Spleen (tissue), 13 donors: ENCODE measurements around the gene EYA2. TPM values are rescaled to one million over a fixed set of nuclear protein-coding genes. Genes with fewer than 3 reads are reported as not detected.

Source experiments
- DNase-seq: peaks from one replicate; pipeline ENCODE4 v3.0.0-alpha.2; 2020
- H3K27ac ChIP-seq, 8 donors: fragments of 200-600 bp; sonication (generic) in 7 of 8; 1 replicate in 4 of 8; 2 replicates in 4 of 8; pipeline versions ENCODE4 v1.5.0 to v1.8.0; 2016 to 2021; ENCODE audit warnings: inconsistent platforms in 4 of 8, mild to moderate bottlenecking in 4 of 8, moderate library complexity in 1 of 8
- H3K27me3 ChIP-seq, 7 donors: fragments of 200-600 bp; sonication (generic) in 6 of 7; replicated peaks in 1 of 7; 1 replicate in 4 of 7; 2 replicates in 3 of 7; pipeline versions ENCODE4 v1.5.0 to v1.8.0; 2016 to 2021; ENCODE audit warnings: inconsistent platforms in 3 of 7, mild to moderate bottlenecking in 1 of 7
- H3K36me3 ChIP-seq, 6 donors: fragments of 200-600 bp; sonication (generic) in 5 of 6; 1 replicate in 4 of 6; 2 replicates in 2 of 6; pipeline versions ENCODE4 v1.5.0 to v1.8.0; 2016 to 2021; ENCODE audit warnings: inconsistent platforms in 2 of 6
- H3K4me1 ChIP-seq, 6 donors: fragments of 200-600 bp; sonication (generic) in 5 of 6; 1 replicate in 3 of 6; 2 replicates in 3 of 6; pipeline versions ENCODE4 v1.5.0 to v1.8.0; 2016 to 2021; ENCODE audit warnings: inconsistent platforms in 3 of 6
- H3K4me3 ChIP-seq, 8 donors: fragments of 200-600 bp; sonication (generic) in 7 of 8; 1 replicate in 4 of 8; 2 replicates in 4 of 8; pipeline versions ENCODE4 v1.5.0 to v1.8.0; 2016 to 2021; ENCODE audit warnings: inconsistent platforms in 4 of 8, mild to moderate bottlenecking in 4 of 8, moderate library complexity in 2 of 8
- H3K9me3 ChIP-seq, 8 donors: fragments of 200-600 bp; sonication (generic) in 7 of 8; 1 replicate in 4 of 8; 2 replicates in 4 of 8; pipeline versions ENCODE4 v1.5.0 to v1.8.0; 2016 to 2021; ENCODE audit warnings: inconsistent platforms in 4 of 8
- POLR2A ChIP-seq, 3 donors: fragments of 450-650 bp; IDR thresholded peaks; one replicate each; pipeline ENCODE4 v1.5.1; 2017; ENCODE audit warnings: antibody characterized with exemption in 3 of 3, mild to moderate bottlenecking in 1 of 3
- POLR2AphosphoS5 ChIP-seq, 3 donors: sonication (generic); formaldehyde crosslinking; IDR thresholded peaks; one replicate each; pipeline ENCODE4 v1.5.1; 2017; ENCODE audit warnings: antibody characterized with exemption in 3 of 3
- WGBS, 5 donors: extraction: QIAGEN DNeasy Blood & Tissue Kit in 3 of 5; methylation state at CpG; one replicate each; pipeline versions ENCODE4 v1.1.5 to v1.1.7; 2013 to 2018; 5-methylcytosine and 5-hydroxymethylcytosine counted together
- intact Hi-C: fragments of 100-400 bp; cut with DNase I; formaldehyde crosslinking; loops from one replicate; pipeline ENCODE4 v1.15.0; 2023; ENCODE audit warnings: low total_unique reads
- long read RNA-seq, 2 donors: transcript quantifications; one replicate each; lab custom pipeline, GENCODE V29; 2026
- polyA plus RNA-seq, 3 donors: library from polyadenylated mRNA; stranded (reverse); fragments of 200-250 nt; gene quantifications; one replicate each; pipeline ENCODE4 v1.2.1, GENCODE V29; 2013
- total RNA-seq, 7 donors: library from RNA; depleted of rRNA in 3 of 7; stranded (reverse); fragments of >200 nt in 3 of 7; fragmentation: NEBNext Ultra II Directional in 4 of 7; extraction: Animal tissue kit (Norgen Biotek cat#: 25700) in 4 of 7; gene quantifications; one replicate each; pipeline versions ENCODE4 v1.1.0 to v1.2.1, GENCODE V29; 2016 to 2021
- TF ChIP-seq, protein P1 (sequence below), 11 experiments: fragments of 200-600 bp in 7 of 11; fragments of 450-650 bp in 4 of 11; sonication (generic) in 4 of 11; IDR thresholded peaks in 8 of 11; conservative IDR thresholded peaks in 3 of 11; 1 replicate in 7 of 11; 2 replicates in 4 of 11; pipeline versions ENCODE4 v1.4.0 to v1.8.0; 2016 to 2021; ENCODE audit warnings: antibody characterized with exemption in 11 of 11, inconsistent platforms in 4 of 11, mild to moderate bottlenecking in 1 of 11
- donor health status: healthy with polysubstance abuse.
- donor health status: DM: no; HTN: no; CAD: no; lungs with moderate emphysema.
- donor health status: DM: no; HTN: no; CAD: no.
- donor health status: Bipolar disorder and iron deficiency.
- donor health status: healthy.
- donor health status: DM: no; HTN: no; CAD: no.
- donor health status: DM: yes; HTN: yes; CAD: no.

Gene EYA2
- under 1 TPM in 6 of 7 donors, not detected in 1; 0.26 to 0.76 (median 0.47) TPM for total RNA-seq
- under 1 TPM; 0.50 to 0.61 (median 0.59) TPM for polyA plus RNA-seq
- long read RNA-seq, donor 1: 0 reads
- long read RNA-seq, donor 2: 0 reads

DNA sequence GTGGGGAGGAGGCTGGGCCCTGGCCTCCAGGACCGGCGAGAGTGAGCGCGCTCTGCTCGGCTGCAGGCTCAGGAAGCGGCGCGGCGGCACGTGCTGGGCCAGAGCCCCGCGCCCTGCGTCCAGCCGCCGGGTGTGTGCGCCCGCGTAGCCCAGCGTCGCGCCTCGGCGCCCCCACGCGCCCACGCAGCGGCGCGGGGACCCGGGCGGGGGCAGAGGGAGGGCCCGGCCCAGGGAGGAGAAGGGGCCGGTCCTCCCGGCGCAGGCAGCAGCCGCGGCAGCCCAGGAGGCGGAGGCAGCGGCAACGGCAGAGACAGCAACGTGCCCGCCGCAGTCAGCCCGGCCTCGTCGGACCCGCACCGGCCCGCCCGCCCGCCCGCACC, at the start of gene EYA2:
TSS of gene EYA2 (plus strand) at position 265 of the 380 bp plus-strand sequence. CDS start 95,168 bp downstream, outside the sequence.
- peak within 1 kb of the TSS in 5 of 8 donors; percentile 13 to 53 (median 24) for H3K4me3 ChIP-seq
- H3K4me1 ChIP-seq: peaks cover 0 to 13% (median 0%) of the 10 kb centered on the region in 6 donors
- WGBS, 5 donors: 0 to 6% (median 4%) methylated on average over 4 to 51 of the region's 52 CpGs
- DNase-seq: no peak
- intact Hi-C loops: no loop called here
- TF ChIP-seq POLR2A (IDR thresholded peaks at IDR 0.05) (no peak), POLR2AphosphoS5 (IDR thresholded peaks at IDR 0.05) (no peak)
- TF ChIP-seq, protein P1, sequence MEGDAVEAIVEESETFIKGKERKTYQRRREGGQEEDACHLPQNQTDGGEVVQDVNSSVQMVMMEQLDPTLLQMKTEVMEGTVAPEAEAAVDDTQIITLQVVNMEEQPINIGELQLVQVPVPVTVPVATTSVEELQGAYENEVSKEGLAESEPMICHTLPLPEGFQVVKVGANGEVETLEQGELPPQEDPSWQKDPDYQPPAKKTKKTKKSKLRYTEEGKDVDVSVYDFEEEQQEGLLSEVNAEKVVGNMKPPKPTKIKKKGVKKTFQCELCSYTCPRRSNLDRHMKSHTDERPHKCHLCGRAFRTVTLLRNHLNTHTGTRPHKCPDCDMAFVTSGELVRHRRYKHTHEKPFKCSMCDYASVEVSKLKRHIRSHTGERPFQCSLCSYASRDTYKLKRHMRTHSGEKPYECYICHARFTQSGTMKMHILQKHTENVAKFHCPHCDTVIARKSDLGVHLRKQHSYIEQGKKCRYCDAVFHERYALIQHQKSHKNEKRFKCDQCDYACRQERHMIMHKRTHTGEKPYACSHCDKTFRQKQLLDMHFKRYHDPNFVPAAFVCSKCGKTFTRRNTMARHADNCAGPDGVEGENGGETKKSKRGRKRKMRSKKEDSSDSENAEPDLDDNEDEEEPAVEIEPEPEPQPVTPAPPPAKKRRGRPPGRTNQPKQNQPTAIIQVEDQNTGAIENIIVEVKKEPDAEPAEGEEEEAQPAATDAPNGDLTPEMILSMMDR (IDR thresholded peaks at IDR 0.05 in 8 of 11, conservative IDR thresholded peaks at IDR 0.05 in 3 of 11): peak in 1 of 11 experiments; percentile 12
- no peak within 1 kb of the TSS for H3K27ac ChIP-seq
- peaks cover 0 to 85% (median 41%) of the 10 kb centered on the region in 7 donors for H3K27me3 ChIP-seq
- peaks cover 0 to 13% (median 0%) of the 10 kb centered on the region in 8 donors for H3K9me3 ChIP-seq
- H3K36me3 ChIP-seq: no peaks in the 10 kb centered on the region

GRCh38 chr20:46844965-46845364, 49.7 kb upstream of the EYA2 start:
- Histone ChIP-seq H3K4me1 (no peaks in the 10 kb centered on the region), H3K4me3 (no peak overlapping the region), H3K36me3 (no peaks in the 10 kb centered on the region), H3K27me3 (peaks cover 0 to 24% (median 0%) of the 10 kb centered on the region in 7 donors), H3K27ac (no peak overlapping the region), H3K9me3 (peaks cover 0 to 5% (median 0%) of the 10 kb centered on the region in 8 donors)
- TF ChIP-seq POLR2A (IDR thresholded peaks at IDR 0.05) (no peak), POLR2AphosphoS5 (IDR thresholded peaks at IDR 0.05) (no peak)
- TF ChIP-seq, protein P1 (IDR thresholded peaks at IDR 0.05 in 8 of 11, conservative IDR thresholded peaks at IDR 0.05 in 3 of 11): no peak
- 73 to 89% (median 81%) methylated on average over 9 of the region's 9 CpGs for WGBS, 5 donors
- no peak for DNase-seq
- intact Hi-C loops: no loop called here

GRCh38 chr20:46849269-46849668, 45.4 kb upstream of the EYA2 start:
- H3K27me3 ChIP-seq: peaks cover 0 to 39% (median 0%) of the 10 kb centered on the region in 7 donors
- H3K9me3 ChIP-seq: peaks cover 0 to 5% (median 0%) of the 10 kb centered on the region in 8 donors
- intact Hi-C loops: no loop called here
- no peaks in the 10 kb centered on the region for H3K36me3 ChIP-seq
- no peaks in the 10 kb centered on the region for H3K4me1 ChIP-seq
- H3K27ac ChIP-seq: no peak overlapping the region
- 78 to 91% (median 89%) methylated on average over 3 to 4 of the region's 4 CpGs for WGBS, 5 donors
- no peak overlapping the region for H3K4me3 ChIP-seq
- TF ChIP-seq POLR2AphosphoS5 (IDR thresholded peaks at IDR 0.05) (no peak), POLR2A (IDR thresholded peaks at IDR 0.05) (no peak)
- TF ChIP-seq, protein P1 (IDR thresholded peaks at IDR 0.05 in 8 of 11, conservative IDR thresholded peaks at IDR 0.05 in 3 of 11): no peak
- no peak for DNase-seq

DNA sequence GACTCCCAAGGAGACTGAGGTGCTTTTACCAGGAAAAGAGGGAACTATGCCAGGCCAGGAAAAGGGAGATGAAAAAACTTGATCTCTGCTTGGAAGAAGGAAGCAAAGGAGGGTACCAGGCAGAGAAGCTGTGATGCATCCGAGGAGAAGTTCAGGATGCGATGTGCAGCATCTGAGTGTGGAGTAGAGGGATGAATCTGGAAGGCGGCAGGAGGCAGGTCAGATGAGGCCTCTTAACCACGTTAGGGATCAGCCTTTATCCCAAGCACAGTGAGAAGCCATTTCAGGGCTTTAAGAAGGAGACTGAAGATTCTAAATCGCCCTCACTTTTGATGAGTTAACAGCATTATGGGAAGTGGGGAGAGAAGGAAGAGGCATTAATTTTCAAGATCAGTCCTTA, 44.9 kb upstream of the EYA2 start:
- DNase-seq: no peak
- H3K27ac ChIP-seq: no peak overlapping the region
- H3K4me1 ChIP-seq: no peaks in the 10 kb centered on the region
- no peak for TF ChIP-seq POLR2AphosphoS5 (IDR thresholded peaks at IDR 0.05)
- TF ChIP-seq POLR2A (IDR thresholded peaks at IDR 0.05): no peak
- TF ChIP-seq, protein P1 (IDR thresholded peaks at IDR 0.05 in 8 of 11, conservative IDR thresholded peaks at IDR 0.05 in 3 of 11): no peak
- H3K27me3 ChIP-seq: peaks cover 0 to 39% (median 0%) of the 10 kb centered on the region in 7 donors
- H3K9me3 ChIP-seq: peaks cover 0 to 5% (median 0%) of the 10 kb centered on the region in 8 donors
- WGBS, 5 donors: 36 to 82% (median 79%) methylated on average over 5 of the region's 5 CpGs
- no peaks in the 10 kb centered on the region for H3K36me3 ChIP-seq
- intact Hi-C loops: no loop called here
- H3K4me3 ChIP-seq: no peak overlapping the region
